ENCODE data around the gene RHOJ.
"Not testable (repeated sequence)": the region's sequence is repeated elsewhere in the genome, so short reads cannot be mapped to it uniquely, and the experiment has no call there.

RHOJ gene

GRCh38 chr14:63204407-63205043 lies at the start of gene RHOJ:
Gene RHOJ (plus strand): TSS chr14:63204443. CDS start chr14:63204870, 427 bp downstream.
- DNase-seq = peak; percentile 71

- DNase-seq = no peak
Measured at GRCh38 chr14:63155511-63156185, 48.6 kb upstream of the RHOJ start.

- no peak for DNase-seq
Measured at GRCh38 chr14:63157195-63157594, 47.0 kb upstream of the RHOJ start.

- no peak for DNase-seq
Measured at GRCh38 chr14:63163306-63163705, 40.9 kb upstream of the RHOJ start.

GRCh38 chr14:63164108-63164683 lies 40.0 kb upstream of the RHOJ start:
- no peak for DNase-seq

- not testable (repeated sequence) for DNase-seq
Measured at GRCh38 chr14:63165267-63165666, 39.0 kb upstream of the RHOJ start.

- no peak for DNase-seq
Measured at GRCh38 chr14:63167044-63167443, 37.2 kb upstream of the RHOJ start.

GRCh38 chr14:63174760-63175191 lies 29.5 kb upstream of the RHOJ start:
- peak; percentile 63 for DNase-seq

- DNase-seq = no peak
Measured at GRCh38 chr14:63175531-63175930, 28.7 kb upstream of the RHOJ start.

- DNase-seq = no peak
Measured at GRCh38 chr14:63178912-63179311, 25.3 kb upstream of the RHOJ start.

- no peak for DNase-seq
Measured at GRCh38 chr14:63179383-63179782, 24.9 kb upstream of the RHOJ start.

- no peak for DNase-seq
Measured at GRCh38 chr14:63180011-63180410, 24.2 kb upstream of the RHOJ start.

GRCh38 chr14:63182968-63183367 lies 21.3 kb upstream of the RHOJ start:
- no peak for DNase-seq

- no peak for DNase-seq
Measured at GRCh38 chr14:63186453-63186852, 17.8 kb upstream of the RHOJ start.

- DNase-seq = no peak
Measured at GRCh38 chr14:63191211-63191610, 13.0 kb upstream of the RHOJ start.

- no peak for DNase-seq
Measured at GRCh38 chr14:63192085-63192484, 12.2 kb upstream of the RHOJ start.

GRCh38 chr14:63193236-63193635 lies 11.0 kb upstream of the RHOJ start:
- no peak for DNase-seq

- no peak for DNase-seq
Measured at GRCh38 chr14:63200035-63200740, 4.1 kb upstream of the RHOJ start.

- DNase-seq = no peak
Measured at GRCh38 chr14:63200767-63201166, 3.5 kb upstream of the RHOJ start.

GRCh38 chr14:63203015-63203414 lies 1.2 kb upstream of the RHOJ start:
- DNase-seq = no peak

- peak; percentile 91 for DNase-seq
Measured at GRCh38 chr14:63203618-63204406, 431 bp upstream of the RHOJ start.

- DNase-seq = peak; percentile 46
Measured at GRCh38 chr14:63205044-63205575, 867 bp downstream of the RHOJ start.

GRCh38 chr14:63205866-63206265 lies 1.6 kb downstream of the RHOJ start:
- no peak for DNase-seq
